Measurements from ENCODE around the gene TAS1R2. TPM values are rescaled to one million over a fixed set of nuclear protein-coding genes. Genes with fewer than 3 reads are reported as not detected.

TAS1R2 gene
- total and polyA plus RNA-seq, 12 donors = not detected

DNA sequence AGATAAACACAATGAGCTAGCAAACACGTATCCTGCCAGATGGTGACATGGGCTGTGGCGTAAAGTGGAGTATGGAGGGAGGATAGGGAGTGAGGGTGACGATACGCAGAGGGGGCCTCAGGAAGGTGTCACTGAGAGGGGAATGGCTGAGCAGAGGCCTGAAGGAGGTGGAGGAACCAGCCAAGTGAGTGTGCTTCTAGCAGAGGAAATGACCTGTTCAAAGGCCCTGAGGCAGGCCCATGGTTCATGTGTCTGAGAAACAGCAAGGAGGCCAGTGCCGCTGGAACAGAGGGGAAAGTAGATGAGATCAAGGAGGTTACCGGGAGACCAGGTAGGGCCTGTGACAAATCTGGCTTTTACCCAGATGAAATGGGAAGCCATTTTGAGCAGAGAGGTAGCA, 36.0 kb downstream of the TAS1R2 start:
- DNase-seq = no peak
- peaks cover 12% of the 10 kb centered on the region for H3K27me3 ChIP-seq
- no peaks in the 10 kb centered on the region for H3K4me1 ChIP-seq (replicated peaks in 1 of 2)
- WGBS, 4 donors = 90 to 97% (median 95%) methylated on average over 6 of the region's 6 CpGs
- intact Hi-C loops (cut with DNase I) = loop anchor here in 1 of 2 donors (5.0 kb wide), 1 partner anchor 226 kb away; no protein-coding TSS in a partner anchor
- no peak overlapping the region for H3K27ac ChIP-seq
- no peaks in the 10 kb centered on the region for H3K36me3 ChIP-seq (replicated peaks in 1 of 2)
- no peak for TF ChIP-seq POLR2A (IDR thresholded peaks at IDR 0.05)
- TF ChIP-seq, protein P1, sequence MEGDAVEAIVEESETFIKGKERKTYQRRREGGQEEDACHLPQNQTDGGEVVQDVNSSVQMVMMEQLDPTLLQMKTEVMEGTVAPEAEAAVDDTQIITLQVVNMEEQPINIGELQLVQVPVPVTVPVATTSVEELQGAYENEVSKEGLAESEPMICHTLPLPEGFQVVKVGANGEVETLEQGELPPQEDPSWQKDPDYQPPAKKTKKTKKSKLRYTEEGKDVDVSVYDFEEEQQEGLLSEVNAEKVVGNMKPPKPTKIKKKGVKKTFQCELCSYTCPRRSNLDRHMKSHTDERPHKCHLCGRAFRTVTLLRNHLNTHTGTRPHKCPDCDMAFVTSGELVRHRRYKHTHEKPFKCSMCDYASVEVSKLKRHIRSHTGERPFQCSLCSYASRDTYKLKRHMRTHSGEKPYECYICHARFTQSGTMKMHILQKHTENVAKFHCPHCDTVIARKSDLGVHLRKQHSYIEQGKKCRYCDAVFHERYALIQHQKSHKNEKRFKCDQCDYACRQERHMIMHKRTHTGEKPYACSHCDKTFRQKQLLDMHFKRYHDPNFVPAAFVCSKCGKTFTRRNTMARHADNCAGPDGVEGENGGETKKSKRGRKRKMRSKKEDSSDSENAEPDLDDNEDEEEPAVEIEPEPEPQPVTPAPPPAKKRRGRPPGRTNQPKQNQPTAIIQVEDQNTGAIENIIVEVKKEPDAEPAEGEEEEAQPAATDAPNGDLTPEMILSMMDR (IDR thresholded peaks at IDR 0.05) = no peak
- H3K9me3 ChIP-seq (replicated peaks in 1 of 3) = no peaks in the 10 kb centered on the region
- H3K4me3 ChIP-seq = no peak overlapping the region

DNA sequence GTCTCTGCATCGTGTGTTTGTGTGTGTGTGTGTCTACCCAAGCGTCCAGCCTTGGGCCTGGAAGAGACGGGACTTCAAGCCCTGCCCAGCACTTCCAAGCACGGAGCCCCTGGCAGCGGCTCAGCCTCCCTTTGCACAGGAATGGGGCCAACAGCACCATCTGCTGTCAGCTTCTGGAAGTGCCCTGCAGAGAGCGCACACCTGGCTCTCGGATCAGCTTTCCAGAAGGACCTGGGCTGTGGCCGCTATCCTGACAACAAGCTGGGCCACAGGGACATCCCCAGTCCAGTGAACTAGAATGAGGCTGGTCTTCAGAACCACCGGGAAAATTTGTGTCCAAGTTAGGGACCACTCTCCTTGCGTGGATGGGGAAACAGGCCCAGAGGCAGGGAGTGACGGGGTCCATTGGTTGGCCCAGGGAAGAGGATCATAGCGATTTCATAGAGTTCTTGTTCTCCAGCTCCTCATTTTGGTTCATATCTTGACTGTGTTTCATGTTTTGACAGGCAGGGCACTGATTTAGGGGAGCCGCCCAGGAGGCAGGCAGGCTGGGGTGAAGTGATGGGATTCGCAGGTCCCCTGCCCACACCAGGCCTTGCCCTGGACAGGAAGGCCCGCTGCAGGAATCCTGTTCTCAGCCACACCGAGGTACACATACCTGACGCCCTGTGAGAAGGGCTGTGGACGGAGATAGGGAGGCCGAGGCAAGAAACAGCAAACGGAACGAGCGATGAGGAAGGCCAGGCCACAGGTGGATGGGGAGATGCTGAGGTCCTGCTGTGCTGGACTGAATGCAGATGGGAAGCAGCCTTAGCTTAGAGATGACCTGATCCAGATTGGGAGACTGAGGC, 38.4 kb downstream of the TAS1R2 start:
- TF ChIP-seq POLR2A (IDR thresholded peaks at IDR 0.05) = no peak
- TF ChIP-seq, protein P1 (IDR thresholded peaks at IDR 0.05) = peak; percentile 79 to 91 (median 84)
- Histone ChIP-seq H3K27ac (no peak overlapping the region), H3K4me1 (replicated peaks in 1 of 2) (no peaks in the 10 kb centered on the region), H3K9me3 (replicated peaks in 1 of 3) (no peaks in the 10 kb centered on the region), H3K4me3 (no peak overlapping the region), H3K36me3 (replicated peaks in 1 of 2) (no peaks in the 10 kb centered on the region), H3K27me3 (peaks cover 12% of the 10 kb centered on the region)
- intact Hi-C loops (cut with DNase I) = loop anchor here (2.0 to 5.0 kb wide), 2 partner anchors 224 kb away; no protein-coding TSS in a partner anchor
- peak; percentile 66 to 88 (median 80) for DNase-seq
- WGBS, 4 donors = 47 to 69% (median 51%) methylated on average over 14 to 22 of the region's 22 CpGs

DNA sequence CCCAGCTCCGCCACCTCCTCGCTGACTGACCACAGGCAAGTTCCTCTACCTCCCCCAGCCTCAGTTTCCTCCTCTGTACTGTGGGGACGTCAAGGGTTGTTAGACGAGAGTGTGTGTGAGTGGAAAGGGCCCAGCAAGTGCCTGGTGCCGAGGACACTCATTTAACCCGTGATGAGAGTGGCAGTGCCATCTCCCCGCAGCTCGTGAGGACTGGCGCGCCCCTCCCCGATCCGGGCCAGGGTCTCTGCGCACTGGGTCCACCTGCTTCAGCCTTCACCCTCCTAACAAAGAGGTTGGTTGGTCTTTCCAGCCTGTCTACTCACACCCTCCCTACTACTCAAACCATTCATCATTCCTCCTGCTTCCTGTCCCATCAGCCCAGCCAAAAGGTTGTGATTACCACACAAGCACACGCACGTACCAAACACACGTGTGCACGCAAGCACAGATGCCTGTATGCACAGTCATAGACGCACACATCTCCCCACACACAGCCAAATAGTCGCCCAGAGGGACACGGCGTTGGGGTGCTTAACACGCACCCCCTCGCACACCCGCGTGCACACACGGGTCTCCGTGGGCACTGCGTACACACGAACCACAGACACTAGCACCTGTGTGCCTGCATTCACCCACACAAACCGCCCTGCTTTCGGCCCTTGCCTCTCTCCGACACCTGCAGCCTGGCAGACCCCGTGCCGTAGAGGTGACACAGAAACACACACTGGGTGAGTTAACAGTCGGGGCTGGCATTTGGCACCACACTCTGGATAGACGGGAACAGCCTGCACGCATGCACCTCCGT, 39.3 kb downstream of the TAS1R2 start:
- Histone ChIP-seq H3K36me3 (replicated peaks in 1 of 2) (no peaks in the 10 kb centered on the region), H3K4me1 (replicated peaks in 1 of 2) (no peaks in the 10 kb centered on the region), H3K27ac (no peak overlapping the region), H3K27me3 (peaks cover 12% of the 10 kb centered on the region), H3K4me3 (no peak overlapping the region), H3K9me3 (replicated peaks in 1 of 3) (no peaks in the 10 kb centered on the region)
- intact Hi-C loops (cut with DNase I) = loop anchor here (2.0 to 5.0 kb wide), 3 partner anchors 52 to 223 kb away; no protein-coding TSS in a partner anchor
- 64 to 68% (median 67%) methylated on average over 33 to 38 of the region's 38 CpGs for WGBS, 4 donors
- DNase-seq = peak in 1 of 7 donors; percentile 50
- no peak for TF ChIP-seq POLR2A (IDR thresholded peaks at IDR 0.05)
- TF ChIP-seq, protein P1 (IDR thresholded peaks at IDR 0.05) = no peak

DNA sequence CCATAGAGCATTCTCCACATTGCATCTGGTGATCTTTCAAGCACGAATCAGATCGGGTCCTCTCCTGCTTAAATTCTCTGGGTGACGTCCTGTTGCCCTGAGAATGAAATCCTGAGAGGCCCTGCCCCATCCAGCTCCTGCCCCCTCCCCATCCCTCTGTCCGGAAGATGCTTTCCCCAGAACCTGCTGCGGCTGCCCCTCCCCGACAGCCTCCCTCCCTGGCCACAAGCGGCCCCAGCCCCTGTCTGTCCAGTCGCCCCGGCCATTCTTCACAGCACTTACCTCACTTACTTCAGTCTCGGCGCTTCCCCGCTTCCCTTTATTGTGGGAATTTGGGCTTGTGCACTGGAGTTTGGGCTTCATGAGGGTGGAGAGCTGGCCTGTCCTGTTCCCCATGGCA, 40.3 kb downstream of the TAS1R2 start:
- Histone ChIP-seq H3K36me3 (replicated peaks in 1 of 2) (no peaks in the 10 kb centered on the region), H3K27me3 (peaks cover 12% of the 10 kb centered on the region), H3K9me3 (replicated peaks in 1 of 3) (no peaks in the 10 kb centered on the region), H3K27ac (no peak overlapping the region), H3K4me1 (replicated peaks in 1 of 2) (no peaks in the 10 kb centered on the region), H3K4me3 (no peak overlapping the region)
- TF ChIP-seq, protein P1 (IDR thresholded peaks at IDR 0.05) = no peak
- TF ChIP-seq POLR2A (IDR thresholded peaks at IDR 0.05) = no peak
- WGBS, 4 donors = 53 to 68% (median 63%) methylated on average over 12 of the region's 12 CpGs
- no peak for DNase-seq
- intact Hi-C loops (cut with DNase I) = loop anchor here in 1 of 2 donors (5.0 kb wide), 1 partner anchor 53 kb away; no protein-coding TSS in a partner anchor

Data from adrenal gland (tissue), 12 donors.